A549 (cell line): ENCODE results near the gene PPIG.

Experiments
- CEBPB ChIP-seq, 2 experiments: fragments of >200 bp in 1 of 2; sonication (Bioruptor Twin) in 1 of 2; formaldehyde crosslinking in 1 of 2; IDR thresholded peaks; 2 replicates each; pipeline ENCODE4 v1.6.1; 2012 to 2016
- EP300 ChIP-seq, 2 experiments: fragments of >200 bp; sonication (Bioruptor Twin); formaldehyde crosslinking; IDR thresholded peaks; 2 replicates in 1 of 2; 3 replicates in 1 of 2; pipeline ENCODE4 v1.6.1; 2016 to 2017
- KDM1A ChIP-seq: fragments of 200-600 bp; sonication (generic); IDR thresholded peaks from 2 replicates; pipeline ENCODE4 v1.6.1; 2016; ENCODE audit warnings: low read depth, mild to moderate bottlenecking
- POLR2A ChIP-seq: IDR thresholded peaks from 2 replicates; pipeline ENCODE4 v1.6.1; 2012; ENCODE audit warnings: mild to moderate bottlenecking, low read length
- RNF2 ChIP-seq: fragments of 200-600 bp; sonication (generic); IDR thresholded peaks from 2 replicates; pipeline ENCODE4 v1.6.1; 2016; ENCODE audit warnings: low read depth, mild to moderate bottlenecking, antibody characterized with exemption, moderate library complexity, borderline replicate concordance
- SMC3 ChIP-seq: fragments of >200 bp; sonication (Bioruptor Twin); formaldehyde crosslinking; IDR thresholded peaks from 3 replicates; pipeline ENCODE4 v1.6.1; 2018; ENCODE audit warnings: inconsistent platforms
- ZSCAN20 ChIP-seq: fragments of 250-450 bp; sonication (Bioruptor Pico); IDR thresholded peaks from 2 replicates; pipeline ENCODE4 v1.8.0; 2022; ENCODE audit warnings: mild to moderate bottlenecking, moderate library complexity
- TF ChIP-seq, protein P1 (sequence below): fragments of >200 bp; sonication (Bioruptor Twin); formaldehyde crosslinking; IDR thresholded peaks from 3 replicates; pipeline ENCODE4 v1.5.1; 2016
- TF ChIP-seq, protein P2 (sequence below): fragments of >200 bp; sonication (Bioruptor Twin); formaldehyde crosslinking; IDR thresholded peaks from 2 replicates; pipeline ENCODE4 v1.6.1; 2016
- TF ChIP-seq, protein P3 (sequence below): fragments of 450-650 bp; IDR thresholded peaks from 2 replicates; pipeline ENCODE4 v1.6.1; 2014; ENCODE audit warnings: antibody characterized with exemption

DNA sequence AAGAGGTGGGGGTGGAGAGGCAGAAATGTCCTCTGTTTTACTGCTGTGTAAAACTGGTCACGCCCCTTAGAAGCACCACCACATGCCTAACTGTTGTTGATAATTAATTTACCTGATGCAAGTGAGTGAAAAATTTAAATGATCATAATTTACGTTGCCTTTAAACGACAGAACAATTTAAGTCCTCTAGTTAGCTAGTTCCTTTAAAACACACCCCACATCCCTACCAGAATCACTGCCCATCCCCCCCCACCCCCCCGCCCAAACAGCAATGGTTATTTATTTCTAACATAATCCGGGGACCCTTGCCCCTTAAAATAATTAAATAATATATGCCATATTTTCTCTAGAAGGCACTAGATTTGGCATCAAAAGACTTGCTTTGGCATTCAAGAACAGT, 633 bp upstream of the PPIG start:
- TF ChIP-seq, protein P1, sequence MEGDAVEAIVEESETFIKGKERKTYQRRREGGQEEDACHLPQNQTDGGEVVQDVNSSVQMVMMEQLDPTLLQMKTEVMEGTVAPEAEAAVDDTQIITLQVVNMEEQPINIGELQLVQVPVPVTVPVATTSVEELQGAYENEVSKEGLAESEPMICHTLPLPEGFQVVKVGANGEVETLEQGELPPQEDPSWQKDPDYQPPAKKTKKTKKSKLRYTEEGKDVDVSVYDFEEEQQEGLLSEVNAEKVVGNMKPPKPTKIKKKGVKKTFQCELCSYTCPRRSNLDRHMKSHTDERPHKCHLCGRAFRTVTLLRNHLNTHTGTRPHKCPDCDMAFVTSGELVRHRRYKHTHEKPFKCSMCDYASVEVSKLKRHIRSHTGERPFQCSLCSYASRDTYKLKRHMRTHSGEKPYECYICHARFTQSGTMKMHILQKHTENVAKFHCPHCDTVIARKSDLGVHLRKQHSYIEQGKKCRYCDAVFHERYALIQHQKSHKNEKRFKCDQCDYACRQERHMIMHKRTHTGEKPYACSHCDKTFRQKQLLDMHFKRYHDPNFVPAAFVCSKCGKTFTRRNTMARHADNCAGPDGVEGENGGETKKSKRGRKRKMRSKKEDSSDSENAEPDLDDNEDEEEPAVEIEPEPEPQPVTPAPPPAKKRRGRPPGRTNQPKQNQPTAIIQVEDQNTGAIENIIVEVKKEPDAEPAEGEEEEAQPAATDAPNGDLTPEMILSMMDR, result no peak
- no peak for TF ChIP-seq KDM1A
- TF ChIP-seq ZSCAN20 (CRISPR knock-in tag), result no peak
- no peak for TF ChIP-seq POLR2A
- TF ChIP-seq, protein P2, sequence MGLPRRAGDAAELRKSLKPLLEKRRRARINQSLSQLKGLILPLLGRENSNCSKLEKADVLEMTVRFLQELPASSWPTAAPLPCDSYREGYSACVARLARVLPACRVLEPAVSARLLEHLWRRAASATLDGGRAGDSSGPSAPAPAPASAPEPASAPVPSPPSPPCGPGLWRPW, result no peak
- TF ChIP-seq, protein P3, sequence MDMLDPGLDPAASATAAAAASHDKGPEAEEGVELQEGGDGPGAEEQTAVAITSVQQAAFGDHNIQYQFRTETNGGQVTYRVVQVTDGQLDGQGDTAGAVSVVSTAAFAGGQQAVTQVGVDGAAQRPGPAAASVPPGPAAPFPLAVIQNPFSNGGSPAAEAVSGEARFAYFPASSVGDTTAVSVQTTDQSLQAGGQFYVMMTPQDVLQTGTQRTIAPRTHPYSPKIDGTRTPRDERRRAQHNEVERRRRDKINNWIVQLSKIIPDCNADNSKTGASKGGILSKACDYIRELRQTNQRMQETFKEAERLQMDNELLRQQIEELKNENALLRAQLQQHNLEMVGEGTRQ, result no peak
- TF ChIP-seq RNF2, result no peak
- TF ChIP-seq CEBPB (IDR thresholded peaks at IDR 0.05), result no peak
- TF ChIP-seq SMC3, result no peak
- TF ChIP-seq EP300 (IDR thresholded peaks at IDR 0.05), result no peak
